Naive thymus-derived CD4-positive, alpha-beta T cell (primary cell): ENCODE data around the gene NKX2-2. TPM values are rescaled to one million over a fixed set of nuclear protein-coding genes. Genes with fewer than 3 reads are reported as not detected.

Source experiments
- ATAC-seq: fragments of 150-1000 bp; cut with Tn5 transposase; 2 replicates; pipeline ENCODE4 v1.10.0; 2021; ENCODE audit warnings: mild to moderate bottlenecking, moderate library complexity
- CTCF ChIA-PET: fragments of 350-600 bp; sonication (Branson Sonifier 250); formaldehyde crosslinking; loops from one replicate; lab custom pipeline; 2021; ENCODE audit warnings: antibody characterized with exemption; lab: Charles Lee
- POLR2A ChIA-PET: fragments of 350-600 bp; sonication (Branson Sonifier 250); formaldehyde crosslinking; loops from one replicate; lab custom pipeline; 2021; ENCODE audit warnings: antibody characterized with exemption, inconsistent platforms; lab: Charles Lee
- DNase-seq, 9 donors: peaks; one replicate each; pipeline versions ENCODE4 v3.0.0 to v3.0.0-alpha.2; 2020 to 2022; ENCODE audit warnings: mixed read lengths in 1 of 9
- H3K27ac ChIP-seq: one replicate; pipeline ENCODE4 v1.7.0; 2013; ENCODE audit warnings: mild to moderate bottlenecking, low read depth, low read length, moderate library complexity
- H3K27me3 ChIP-seq, 2 donors: one replicate each; pipeline ENCODE4 v1.7.0; 2013; ENCODE audit warnings: low read length in 2 of 2, mild to moderate bottlenecking in 2 of 2, moderate library complexity in 2 of 2; ENCODE audit not compliant: control insufficient read depth in 2 of 2, insufficient read depth in 2 of 2
- H3K36me3 ChIP-seq, 3 experiments: 1 replicate in 2 of 3; 2 replicates in 1 of 3; pipeline ENCODE4 v1.7.0; 2013; ENCODE audit warnings: low read length in 3 of 3, mild to moderate bottlenecking in 3 of 3, moderate library complexity in 1 of 3; ENCODE audit not compliant: insufficient read depth in 3 of 3, control insufficient read depth in 2 of 3
- H3K4me1 ChIP-seq, 2 donors: one replicate each; pipeline ENCODE4 v1.7.0; 2013; ENCODE audit warnings: low read length in 2 of 2, mild to moderate bottlenecking in 2 of 2, moderate library complexity in 1 of 2; ENCODE audit not compliant: control insufficient read depth in 2 of 2, insufficient read depth in 2 of 2
- H3K4me3 ChIP-seq: 2 replicates; pipeline ENCODE4 v1.7.0; 2013; ENCODE audit warnings: mild to moderate bottlenecking, low read length
- H3K9me3 ChIP-seq, 3 experiments: 1 replicate in 2 of 3; 2 replicates in 1 of 3; pipeline ENCODE4 v1.7.0; 2013; ENCODE audit warnings: low read length in 3 of 3; ENCODE audit not compliant: control insufficient read depth in 2 of 3
- H3K27ac Mint-ChIP-seq, 9 donors: one replicate each; pipeline ENCODE4 v1.8.0; 2020 to 2022; ENCODE audit warnings: mixed read lengths in 9 of 9, mild to moderate bottlenecking in 8 of 9, moderate library complexity in 5 of 9, inconsistent platforms in 2 of 9
- H3K27me3 Mint-ChIP-seq, 5 donors: one replicate each; pipeline ENCODE4 v1.8.0; 2021 to 2022; ENCODE audit warnings: mixed read lengths in 5 of 5, mild to moderate bottlenecking in 1 of 5
- H3K36me3 Mint-ChIP-seq, 5 donors: one replicate each; pipeline ENCODE4 v1.8.0; 2020 to 2022; ENCODE audit warnings: mixed read lengths in 5 of 5, mild to moderate bottlenecking in 3 of 5, inconsistent platforms in 1 of 5
- H3K4me1 Mint-ChIP-seq, 7 donors: one replicate each; pipeline ENCODE4 v1.8.0; 2020 to 2022; ENCODE audit warnings: mixed read lengths in 7 of 7, mild to moderate bottlenecking in 3 of 7, inconsistent platforms in 1 of 7
- H3K4me3 Mint-ChIP-seq, 10 donors: one replicate each; pipeline ENCODE4 v1.8.0; 2020 to 2022; ENCODE audit warnings: mild to moderate bottlenecking in 10 of 10, mixed read lengths in 10 of 10, moderate library complexity in 6 of 10, inconsistent platforms in 2 of 10
- H3K9me3 Mint-ChIP-seq, 11 donors: one replicate each; pipeline ENCODE4 v1.8.0; 2020 to 2022; ENCODE audit warnings: mixed read lengths in 11 of 11, mild to moderate bottlenecking in 4 of 11, inconsistent platforms in 1 of 11, moderate library complexity in 1 of 11
- intact Hi-C, 2 donors: fragments of 100-400 bp; cut with micrococcal nuclease; formaldehyde crosslinking; loops; one replicate each; pipeline ENCODE4 v1.15.1; 2023
- polyA plus RNA-seq, 2 donors: library from polyadenylated mRNA; unstranded; fragments of 300-500 nt; fragmentation: Illumina TruSeq; gene quantifications; one replicate each; pipeline ENCODE4 v1.2.3, GENCODE V29; 2021
- total RNA-seq, 6 experiments: library from RNA in 5 of 6; stranded (reverse) in 5 of 6; gene quantifications; 1 replicate in 5 of 6; 2 replicates in 1 of 6; pipeline ENCODE4 v1.2.3 and lab custom pipeline; 2021 to 2026

NKX2-2 gene
- total and polyA plus RNA-seq, 7 experiments from 2014 or later: not detected

DNA sequence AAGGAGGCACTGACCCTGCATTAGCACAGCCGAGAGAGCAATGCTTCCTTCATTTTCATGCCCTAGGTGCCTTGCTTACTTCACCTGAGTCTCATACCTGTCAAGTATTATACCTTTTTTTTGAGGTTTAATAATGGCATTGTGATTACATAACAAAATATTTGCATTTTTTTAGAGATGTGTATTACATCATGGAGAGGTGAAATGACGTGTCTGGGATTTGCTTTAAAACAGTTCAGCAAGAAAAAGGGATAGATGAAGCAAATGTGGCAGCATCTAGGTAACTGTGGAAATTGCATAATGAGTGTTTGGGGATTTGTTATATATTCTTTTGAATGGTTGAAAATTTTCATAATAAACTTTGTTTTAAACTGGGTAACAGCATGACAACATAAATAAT is 48.9 kb downstream of the NKX2-2 start:
- Mint-ChIP-seq H3K9me3 (peaks cover 0 to 13% (median 8%) of the 10 kb centered on the region in 11 donors), H3K4me3 (no peak overlapping the region), H3K36me3 (peaks cover 0 to 6% (median 0%) of the 10 kb centered on the region in 5 donors), H3K4me1 (no peaks in the 10 kb centered on the region), H3K27me3 (peaks cover 13 to 36% (median 15%) of the 10 kb centered on the region in 5 donors), H3K27ac (no peak overlapping the region)
- POLR2A ChIA-PET: no interaction called here
- ATAC-seq: no peak
- intact Hi-C loops: no loop called here
- H3K27me3 ChIP-seq: no peaks in the 10 kb centered on the region
- no peaks in the 10 kb centered on the region for H3K4me1 ChIP-seq
- H3K27ac ChIP-seq: no peak overlapping the region
- H3K4me3 ChIP-seq: no peak overlapping the region
- no peaks in the 10 kb centered on the region for H3K36me3 ChIP-seq
- CTCF ChIA-PET: no interaction called here
- no peaks in the 10 kb centered on the region for H3K9me3 ChIP-seq
- DNase-seq: no peak

Other genes starting within 250 kb of the NKX2-2 start
- gene XRN2, start 210.7 kb downstream of the NKX2-2 start, total RNA-seq: 10 to 100 TPM; 51.7 to 71.0 (median 56.5) TPM
- 10 to 100 TPM; 70.9 to 83.2 TPM for gene XRN2, start 210.7 kb downstream of the NKX2-2 start, polyA plus RNA-seq
- gene NKX2-4, start 116.5 kb downstream of the NKX2-2 start, total RNA-seq: not detected
- not detected for gene NKX2-4, start 116.5 kb downstream of the NKX2-2 start, polyA plus RNA-seq
- gene PAX1, start 191.6 kb upstream of the NKX2-2 start, total RNA-seq: not detected
- gene PAX1, start 191.6 kb upstream of the NKX2-2 start, polyA plus RNA-seq: not detected